H9 (cell line): ENCODE measurements around the gene ATP12A. TPM values are rescaled to one million over a fixed set of nuclear protein-coding genes. Genes with fewer than 3 reads are reported as not detected.

Experiments
- DNase-seq: peaks from one replicate; pipeline ENCODE4 v3.0.0-alpha.2; 2017
- H2AFZ ChIP-seq: one replicate; pipeline ENCODE4 v1.6.1; 2013; ENCODE audit warnings: mild to moderate bottlenecking, low read length, control low read depth, moderate library complexity
- H2AK5ac ChIP-seq: 2 replicates; pipeline ENCODE4 v1.6.1; 2013; ENCODE audit warnings: low read length, control low read depth, mixed read lengths; ENCODE audit not compliant: insufficient read length
- H2BK120ac ChIP-seq: one replicate; pipeline ENCODE4 v1.6.1; 2013; ENCODE audit warnings: low read depth, mild to moderate bottlenecking, low read length, control low read depth, inconsistent platforms; ENCODE audit not compliant: poor library complexity, severe bottlenecking
- H2BK12ac ChIP-seq: 2 replicates; pipeline ENCODE4 v1.6.1; 2013; ENCODE audit warnings: low read length, control low read depth, mixed read lengths, low read depth; ENCODE audit not compliant: insufficient read length
- H2BK15ac ChIP-seq: 2 replicates; pipeline ENCODE4 v1.6.1; 2013; ENCODE audit warnings: low read depth, low read length, control low read depth
- H2BK20ac ChIP-seq: one replicate; pipeline ENCODE4 v1.6.1; 2013; ENCODE audit warnings: low read depth, mild to moderate bottlenecking, low read length, control low read depth, inconsistent platforms; ENCODE audit not compliant: poor library complexity, severe bottlenecking
- H2BK5ac ChIP-seq: 2 replicates; pipeline ENCODE4 v1.6.1; 2013; ENCODE audit warnings: low read length, control low read depth, mixed read lengths; ENCODE audit not compliant: insufficient read length
- H3K14ac ChIP-seq: 2 replicates; pipeline ENCODE4 v1.6.1; 2013; ENCODE audit warnings: low read length, control low read depth; ENCODE audit not compliant: insufficient read depth
- H3K18ac ChIP-seq: 2 replicates; pipeline ENCODE4 v1.6.1; 2013; ENCODE audit warnings: low read depth, mild to moderate bottlenecking, mixed read lengths, low read length, control low read depth; ENCODE audit not compliant: insufficient read length
- H3K23ac ChIP-seq: 2 replicates; pipeline ENCODE4 v1.6.1; 2013; ENCODE audit warnings: low read length, control low read depth, mixed read lengths, low read depth; ENCODE audit not compliant: insufficient read length
- H3K23me2 ChIP-seq: 2 replicates; pipeline ENCODE4 v1.6.1; 2013; ENCODE audit warnings: low read depth, mild to moderate bottlenecking, mixed read lengths, low read length, control low read depth; ENCODE audit not compliant: insufficient read length, poor library complexity, severe bottlenecking
- H3K27ac ChIP-seq: 2 replicates; pipeline ENCODE4 v1.5.1; 2013; ENCODE audit warnings: low read length, control low read depth, mixed read lengths, low read depth; ENCODE audit not compliant: insufficient read length
- H3K27me3 ChIP-seq: 2 replicates; pipeline ENCODE4 v1.6.1; 2013; ENCODE audit warnings: low read length, control low read depth, inconsistent platforms; ENCODE audit not compliant: insufficient read depth
- H3K4ac ChIP-seq: 2 replicates; pipeline ENCODE4 v1.6.1; 2013; ENCODE audit warnings: low read depth, mild to moderate bottlenecking, control low read depth, inconsistent platforms, low read length, moderate library complexity
- H3K4me1 ChIP-seq: 2 replicates; pipeline ENCODE4 v1.6.1; 2013; ENCODE audit warnings: low read length, control low read depth, inconsistent platforms; ENCODE audit not compliant: insufficient read depth
- H3K4me2 ChIP-seq: 2 replicates; pipeline ENCODE4 v1.6.1; 2013; ENCODE audit warnings: low read length, control low read depth, mixed read lengths; ENCODE audit not compliant: insufficient read length, insufficient read depth
- H3K56ac ChIP-seq: 2 replicates; pipeline ENCODE4 v1.6.1; 2013; ENCODE audit warnings: low read depth, mild to moderate bottlenecking, mixed read lengths, low read length, control low read depth; ENCODE audit not compliant: insufficient read length
- H3K79me1 ChIP-seq: 2 replicates; pipeline ENCODE4 v1.6.1; 2013; ENCODE audit warnings: low read depth, mild to moderate bottlenecking, moderate library complexity, low read length, control low read depth, inconsistent platforms; ENCODE audit not compliant: insufficient read depth, poor library complexity, severe bottlenecking
- H3K79me2 ChIP-seq: 2 replicates; pipeline ENCODE4 v1.6.1; 2013; ENCODE audit warnings: low read length, control low read depth, inconsistent platforms; ENCODE audit not compliant: insufficient read depth
- H3K9ac ChIP-seq: 2 replicates; pipeline ENCODE4 v1.6.1; 2013; ENCODE audit warnings: low read length, control low read depth, mixed read lengths; ENCODE audit not compliant: insufficient read length; ENCODE audit errors: extremely low read depth
- H3K9me3 ChIP-seq: one replicate; pipeline ENCODE4 v1.6.1; 2013; ENCODE audit warnings: low read depth, low read length, inconsistent platforms; ENCODE audit not compliant: control insufficient read depth
- H3T11ph ChIP-seq: one replicate; pipeline ENCODE4 v1.6.1; 2013; ENCODE audit warnings: mild to moderate bottlenecking, low read length, control low read depth, inconsistent platforms
- H4K20me1 ChIP-seq: one replicate; pipeline ENCODE4 v1.6.1; 2013; ENCODE audit not compliant: control insufficient read depth, insufficient read length, insufficient read depth
- H4K5ac ChIP-seq: 2 replicates; pipeline ENCODE4 v1.6.1; 2013; ENCODE audit warnings: low read depth, mild to moderate bottlenecking, mixed read lengths, low read length, control low read depth; ENCODE audit not compliant: insufficient read length
- H4K8ac ChIP-seq: replicated peaks from 2 replicates; pipeline ENCODE4 v1.6.1; 2013; ENCODE audit warnings: low read length, control low read depth, mixed read lengths, low read depth; ENCODE audit not compliant: insufficient read length
- H4K91ac ChIP-seq: 2 replicates; pipeline ENCODE4 v1.6.1; 2013; ENCODE audit warnings: low read depth, mild to moderate bottlenecking, moderate library complexity, mixed read lengths, low read length, control low read depth; ENCODE audit not compliant: insufficient read length
- H3K27ac Mint-ChIP-seq, 3 experiments: 2 replicates in 2 of 3; 3 replicates in 1 of 3; pipeline ENCODE4 v1.8.0; 2020 to 2021; ENCODE audit warnings: mixed read lengths in 3 of 3, mild to moderate bottlenecking in 1 of 3, moderate library complexity in 1 of 3
- H3K27me3 Mint-ChIP-seq: 2 replicates; pipeline ENCODE4 v1.8.0; 2021; ENCODE audit warnings: low read depth, mild to moderate bottlenecking, moderate library complexity, mixed read lengths
- H3K36me3 Mint-ChIP-seq, 3 experiments: 2 replicates in 2 of 3; 3 replicates in 1 of 3; pipeline ENCODE4 v1.8.0; 2020 to 2021; ENCODE audit warnings: low read depth in 3 of 3, mixed read lengths in 3 of 3; ENCODE audit not compliant: insufficient read depth in 1 of 3
- H3K4me1 Mint-ChIP-seq, 2 experiments: 2 replicates each; pipeline ENCODE4 v1.8.0; 2020; ENCODE audit warnings: mixed read lengths in 2 of 2
- H3K4me3 Mint-ChIP-seq, 2 experiments: 2 replicates in 1 of 2; 3 replicates in 1 of 2; pipeline ENCODE4 v1.8.0; 2020 to 2021; ENCODE audit warnings: mild to moderate bottlenecking in 2 of 2, mixed read lengths in 2 of 2, moderate library complexity in 1 of 2
- H3K9me3 Mint-ChIP-seq, 2 experiments: 2 replicates in 1 of 2; 3 replicates in 1 of 2; pipeline ENCODE4 v1.8.0; 2020; ENCODE audit warnings: mild to moderate bottlenecking in 2 of 2, mixed read lengths in 2 of 2, moderate library complexity in 1 of 2
- WGBS: extraction: QIAGEN DNeasy Blood & Tissue Kit; methylation state at CpG from one replicate; pipeline ENCODE4 v1.1.7; 2013; ENCODE audit warnings: missing lambda C conversion rate, low lambda C conversion rate, mixed read lengths; ENCODE audit not compliant: insufficient read length; ENCODE audit errors: extremely low coverage; 5-methylcytosine and 5-hydroxymethylcytosine counted together
- total RNA-seq: library from RNA; stranded (reverse); gene quantifications from 2 replicates; pipeline ENCODE4 v1.2.1, GENCODE V29; 2021
- TF ChIP-seq, protein P1 (sequence below): fragments of 200-600 bp; sonication (generic); conservative IDR thresholded peaks from 3 replicates; pipeline ENCODE4 v1.8.0; 2021; ENCODE audit warnings: antibody characterized with exemption, mild to moderate bottlenecking

The ATP12A gene
- total RNA-seq, 1 experiment from 2014 or later = 0.94 TPM

DNA sequence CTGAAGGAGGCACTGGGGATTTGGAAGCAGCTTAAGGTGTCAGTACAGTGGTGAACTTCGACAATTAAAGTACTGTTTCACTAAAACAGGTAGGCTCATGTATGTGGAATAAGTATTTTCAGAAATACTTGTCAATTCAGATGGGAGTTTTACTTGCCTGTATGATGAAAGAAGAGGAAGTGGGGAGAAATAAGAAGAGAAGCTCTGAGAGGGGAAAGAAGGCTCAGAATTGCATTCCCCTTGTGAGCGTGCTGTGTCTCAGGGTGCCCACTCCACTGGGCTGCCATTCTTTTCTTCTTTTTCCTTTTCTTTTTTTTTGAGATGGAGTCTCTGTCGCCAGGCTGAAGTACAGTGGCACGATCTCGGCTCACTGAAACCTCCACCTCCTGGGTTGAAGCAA is 45.2 kb downstream of the ATP12A start:
- Histone ChIP-seq H3K9ac (no peak overlapping the region), H3K4me1 (no peaks in the 10 kb centered on the region), H4K8ac (no peak overlapping the region), H3K79me1 (no peaks in the 10 kb centered on the region), H3K23ac (no peak overlapping the region), H3K56ac (no peak overlapping the region), H3K4me2 (no peak overlapping the region), H2AK5ac (no peak overlapping the region), H3K23me2 (no peaks in the 10 kb centered on the region), H2BK120ac (no peak overlapping the region), H3K14ac (no peak overlapping the region), H3K18ac (no peak overlapping the region), H4K5ac (no peak overlapping the region), H2AFZ (no peak overlapping the region), H2BK12ac (no peak overlapping the region), H3K27me3 (no peaks in the 10 kb centered on the region), H3K79me2 (no peaks in the 10 kb centered on the region), H2BK5ac (no peak overlapping the region), H3K4ac (no peak overlapping the region), H4K91ac (no peak overlapping the region), H3T11ph (no peak overlapping the region), H3K9me3 (no peaks in the 10 kb centered on the region), H3K27ac (no peak overlapping the region), H2BK15ac (no peak overlapping the region), H4K20me1 (no peaks in the 10 kb centered on the region), H2BK20ac (no peak overlapping the region)
- TF ChIP-seq, protein P1, sequence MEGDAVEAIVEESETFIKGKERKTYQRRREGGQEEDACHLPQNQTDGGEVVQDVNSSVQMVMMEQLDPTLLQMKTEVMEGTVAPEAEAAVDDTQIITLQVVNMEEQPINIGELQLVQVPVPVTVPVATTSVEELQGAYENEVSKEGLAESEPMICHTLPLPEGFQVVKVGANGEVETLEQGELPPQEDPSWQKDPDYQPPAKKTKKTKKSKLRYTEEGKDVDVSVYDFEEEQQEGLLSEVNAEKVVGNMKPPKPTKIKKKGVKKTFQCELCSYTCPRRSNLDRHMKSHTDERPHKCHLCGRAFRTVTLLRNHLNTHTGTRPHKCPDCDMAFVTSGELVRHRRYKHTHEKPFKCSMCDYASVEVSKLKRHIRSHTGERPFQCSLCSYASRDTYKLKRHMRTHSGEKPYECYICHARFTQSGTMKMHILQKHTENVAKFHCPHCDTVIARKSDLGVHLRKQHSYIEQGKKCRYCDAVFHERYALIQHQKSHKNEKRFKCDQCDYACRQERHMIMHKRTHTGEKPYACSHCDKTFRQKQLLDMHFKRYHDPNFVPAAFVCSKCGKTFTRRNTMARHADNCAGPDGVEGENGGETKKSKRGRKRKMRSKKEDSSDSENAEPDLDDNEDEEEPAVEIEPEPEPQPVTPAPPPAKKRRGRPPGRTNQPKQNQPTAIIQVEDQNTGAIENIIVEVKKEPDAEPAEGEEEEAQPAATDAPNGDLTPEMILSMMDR = no peak
- no peak overlapping the region for H3K4me3 Mint-ChIP-seq
- DNase-seq = no peak
- H3K27ac Mint-ChIP-seq = no peak overlapping the region
- no peaks in the 10 kb centered on the region; a peak in 1 of 5 replicates for H3K9me3 Mint-ChIP-seq
- no peaks in the 10 kb centered on the region for H3K4me1 Mint-ChIP-seq
- WGBS = no CpG with 5 or more reads among the region's 5 CpGs
- H3K36me3 Mint-ChIP-seq = no peaks in the 10 kb centered on the region
- H3K27me3 Mint-ChIP-seq = peaks cover 2% of the 10 kb centered on the region
